Measurements from ENCODE around the gene ADAM23.

- TF ChIP-seq CTCF (optimal IDR thresholded peaks at IDR 0.05 in 1 of 3, IDR thresholded peaks at IDR 0.05 in 1 of 3, conservative IDR thresholded peaks at IDR 0.05 in 1 of 3; ENCODE audit: extremely low read depth in 1 of 3, insufficient read depth in 2 of 3, low read length in 3 of 3) (no peak), EZH2 (IDR thresholded peaks at IDR 0.05; ENCODE audit: low read length) (no peak)
These were observed 168.4 kb downstream of the ADAM23 start for GRCh38 chr2:206611736-206612135.

All from keratinocyte (primary cell).